GM12878 (cell line): ENCODE measurements around the gene WNT5B. TPM values are rescaled to one million over a fixed set of nuclear protein-coding genes. Genes with fewer than 3 reads are reported as not detected.

ENCODE experiments used
- ATAC-seq: fragments of 200-7000 bp; cut with Tn5 transposase; 3 replicates; pipeline ENCODE4 v1.9.1; 2020; ENCODE audit warnings: mild to moderate bottlenecking, moderate library complexity
- BruUV-seq: library from RNA; stranded (reverse); fragments of 400-500 nt; replicated peaks from 2 replicates; lab custom pipeline; 2021; lab: Mats Ljungman, UMichigan
- CTCF ChIA-PET: fragments of 300-600 bp; sonication (Branson Sonifier 250); formaldehyde crosslinking; extraction: SDS; loops from one replicate; lab custom pipeline; 2021; ENCODE audit warnings: inconsistent platforms; lab: Yijun Ruan, JAX
- POLR2A ChIA-PET: fragments of 350-600 bp; formaldehyde crosslinking; extraction: SDS; loops from one replicate; lab custom pipeline; 2021; ENCODE audit warnings: inconsistent platforms; lab: Charles Lee
- RAD21 ChIA-PET: fragments of 300-600 bp; sonication (Branson Sonifier 250); formaldehyde crosslinking; loops from one replicate; lab custom pipeline; 2023; ENCODE audit warnings: antibody characterized with exemption; ENCODE audit not compliant: unreplicated experiment; lab: Charles Lee
- SMC1A ChIA-PET: fragments of 300-600 bp; sonication (Branson Sonifier 250); formaldehyde crosslinking; loops from one replicate; lab custom pipeline; 2023; ENCODE audit not compliant: unreplicated experiment, uncharacterized antibody; lab: Charles Lee
- DNase-seq: peaks from one replicate; pipeline ENCODE4 v3.0.0-alpha.2; 2011; ENCODE audit warnings: low read depth, low spot score
- FAIRE-seq: peaks from 3 replicates; lab custom pipeline; 2011; peaks lifted over from hg19 to GRCh38; lab: Jason Lieb, UNC
- H2AFZ ChIP-seq: 2 replicates; pipeline ENCODE4 v1.6.0; 2011; ENCODE audit warnings: low read depth, low read length, control low read depth; ENCODE audit not compliant: control insufficient read depth
- H3K27ac ChIP-seq: 2 replicates; pipeline ENCODE4 v1.5.1; 2011; ENCODE audit warnings: control low read depth; ENCODE audit not compliant: control insufficient read depth, insufficient read depth
- H3K27me3 ChIP-seq, 2 experiments: replicated peaks in 1 of 2; 2 replicates each; pipeline versions ENCODE4 v1.6.0 to v1.6.1; 2011; ENCODE audit warnings: low read length in 1 of 2; ENCODE audit not compliant: control insufficient read depth in 2 of 2, insufficient read depth in 2 of 2
- H3K36me3 ChIP-seq, 2 experiments: 2 replicates each; pipeline ENCODE4 v1.5.1; 2011; ENCODE audit warnings: low read length in 1 of 2; ENCODE audit not compliant: control insufficient read depth in 2 of 2, insufficient read depth in 2 of 2
- H3K4me1 ChIP-seq: 2 replicates; pipeline ENCODE4 v1.6.1; 2011; ENCODE audit warnings: mild to moderate bottlenecking, low read length, moderate library complexity, mixed read lengths; ENCODE audit not compliant: control insufficient read depth, insufficient read depth
- H3K4me2 ChIP-seq: 2 replicates; pipeline ENCODE4 v1.6.0; 2011; ENCODE audit warnings: control low read depth; ENCODE audit not compliant: control insufficient read depth, insufficient read depth
- H3K4me3 ChIP-seq: fragments of 200-600 bp; sonication (generic); 2 replicates; pipeline ENCODE4 v1.5.1; 2016
- H3K79me2 ChIP-seq: 2 replicates; pipeline ENCODE4 v1.6.0; 2011; ENCODE audit warnings: low read length; ENCODE audit not compliant: control insufficient read depth, insufficient read depth
- H3K9ac ChIP-seq: 2 replicates; pipeline ENCODE4 v1.8.0; 2011; ENCODE audit warnings: low read length, control low read depth, mixed read lengths; ENCODE audit not compliant: control insufficient read depth, insufficient read depth
- H3K9me3 ChIP-seq: replicated peaks from 3 replicates; pipeline ENCODE4 v1.5.1; 2011; ENCODE audit warnings: mild to moderate bottlenecking, low read length; ENCODE audit not compliant: control insufficient read depth, insufficient read depth
- H4K20me1 ChIP-seq: 2 replicates; pipeline ENCODE4 v1.6.0; 2011; ENCODE audit not compliant: control insufficient read depth, insufficient read depth
- BMI1 ChIP-seq: fragments of 450-650 bp; IDR thresholded peaks from 2 replicates; pipeline ENCODE4 v1.6.1; 2016; ENCODE audit warnings: mild to moderate bottlenecking, moderate library complexity, borderline replicate concordance
- IRF3 ChIP-seq: fragments of 450-650 bp; IDR thresholded peaks from 2 replicates; pipeline ENCODE4 v1.6.1; 2014; ENCODE audit warnings: mild to moderate bottlenecking
- KAT2A ChIP-seq: conservative IDR thresholded peaks from 2 replicates; pipeline ENCODE4 v1.6.1; 2011; ENCODE audit warnings: low read depth, low read length; ENCODE audit not compliant: control insufficient read depth
- NFIC ChIP-seq: IDR thresholded peaks from 2 replicates; pipeline ENCODE4 v1.6.1; 2012; ENCODE audit warnings: low read depth, mild to moderate bottlenecking, inconsistent platforms, low read length, moderate library complexity
- POLR2AphosphoS2 ChIP-seq: IDR thresholded peaks from 2 replicates; pipeline ENCODE4 v1.6.1; 2011; ENCODE audit warnings: low read depth, mild to moderate bottlenecking, low read length, improper control_type of control experiment, moderate library complexity
- POLR2AphosphoS5 ChIP-seq: IDR thresholded peaks from 2 replicates; pipeline ENCODE4 v1.6.1; 2011; ENCODE audit warnings: mild to moderate bottlenecking, low read length, inconsistent platforms
- RUNX3 ChIP-seq: IDR thresholded peaks from 2 replicates; pipeline ENCODE4 v1.6.1; 2012; ENCODE audit warnings: low read length, inconsistent platforms
- STAT3 ChIP-seq: IDR thresholded peaks from 2 replicates; pipeline ENCODE4 v1.6.1; 2011; ENCODE audit warnings: low read depth, low read length, improper control_type of control experiment
- TARDBP ChIP-seq: IDR thresholded peaks from 2 replicates; pipeline ENCODE4 v1.6.1; 2016; ENCODE audit warnings: borderline replicate concordance
- WGBS: methylation state at CpG from one replicate; pipeline ENCODE4 v1.1.6; 2016; ENCODE audit warnings: low lambda C conversion rate; ENCODE audit not compliant: insufficient replicate concordance, insufficient coverage; ENCODE audit errors: missing lambda C conversion rate; 5-methylcytosine and 5-hydroxymethylcytosine counted together
- in situ Hi-C: fragments of 300-500 bp; cut with MboI; formaldehyde crosslinking; loops from 9 replicates; pipeline ENCODE4 v1.14.3; 2018; ENCODE audit warnings: mixed read lengths
- intact Hi-C: fragments of 100-400 bp; cut with micrococcal nuclease; formaldehyde crosslinking; loops from one replicate; pipeline ENCODE4 v1.14.2; 2022; ENCODE audit not compliant: unreplicated experiment
- polyA plus RNA-seq, 11 experiments: library from polyadenylated mRNA; depleted of rRNA in 4 of 11; unstranded in 6 of 11; stranded (reverse) in 5 of 11; fragments of >200 nt; fragmentation: Nextera tagmentation in 4 of 11; fragmentation: Illumina TruSeq in 1 of 11; extraction: Ambion mirVana in 4 of 11; extraction: Trizol in 1 of 11; gene quantifications; 1 replicate in 1 of 11; 2 replicates in 10 of 11; pipeline versions ENCODE4 v1.2.1 to v1.2.3, GENCODE V29; 2011 to 2016; ENCODE audit warnings: inconsistent platforms in 2 of 11, missing spikeins in 2 of 11, low read depth in 1 of 11
- total RNA-seq, 4 experiments: library from RNA; depleted of rRNA in 3 of 4; stranded (reverse); fragments of >200 nt in 3 of 4; fragmentation: Illumina TruSeq in 1 of 4; extraction: Trizol in 1 of 4; gene quantifications; 2 replicates each; pipeline versions ENCODE4 v1.2.1 to v1.2.3, GENCODE V29; 2013 to 2021
- TF ChIP-seq, protein P1 (sequence below): IDR thresholded peaks from 2 replicates; pipeline ENCODE4 v1.6.1; 2012; ENCODE audit warnings: low read depth, low read length, improper control_type of control experiment
- TF ChIP-seq, protein P2 (sequence below): fragments of 450-650 bp; IDR thresholded peaks from 2 replicates; pipeline ENCODE4 v1.6.1; 2017; ENCODE audit warnings: mild to moderate bottlenecking, moderate library complexity
- TF ChIP-seq, protein P3 (sequence below): fragments of 150-350 bp; IDR thresholded peaks from 2 replicates; pipeline ENCODE4 v1.6.1; 2016; ENCODE audit warnings: low read depth, low read length

The WNT5B gene
- total and polyA plus RNA-seq, 10 of the 15 experiments (the other 5 are each of a cell fraction or from before 2014, with no cell fraction given): 0.45 to 18.3 (median 5.4) TPM

- TF ChIP-seq, protein P1, sequence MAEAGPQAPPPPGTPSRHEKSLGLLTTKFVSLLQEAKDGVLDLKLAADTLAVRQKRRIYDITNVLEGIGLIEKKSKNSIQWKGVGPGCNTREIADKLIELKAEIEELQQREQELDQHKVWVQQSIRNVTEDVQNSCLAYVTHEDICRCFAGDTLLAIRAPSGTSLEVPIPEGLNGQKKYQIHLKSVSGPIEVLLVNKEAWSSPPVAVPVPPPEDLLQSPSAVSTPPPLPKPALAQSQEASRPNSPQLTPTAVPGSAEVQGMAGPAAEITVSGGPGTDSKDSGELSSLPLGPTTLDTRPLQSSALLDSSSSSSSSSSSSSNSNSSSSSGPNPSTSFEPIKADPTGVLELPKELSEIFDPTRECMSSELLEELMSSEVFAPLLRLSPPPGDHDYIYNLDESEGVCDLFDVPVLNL: no peak
- TF ChIP-seq POLR2AphosphoS5 (no peak), IRF3 (0 out of 2 replicates have a peak, but pooled peaks have one; percentile 40), STAT3 (no peak), KAT2A (no peak), NFIC (no peak), TARDBP (no peak), POLR2AphosphoS2 (no peak; the same call in 1 of the 2 replicates)
These were observed 34.6 kb upstream of the WNT5B start, which contains the start of gene FBXL14 (continued) for GRCh38 chr12:1594261-1595025.

GRCh38 chr12:1595026-1595561 lies 33.9 kb upstream of the WNT5B start:
- POLR2A ChIA-PET: no interaction called here
- no peak for ATAC-seq
- RAD21 ChIA-PET: no interaction called here
- Histone ChIP-seq H4K20me1 (no peaks in the 10 kb centered on the region), H3K4me1 (peaks cover 11% of the 10 kb centered on the region), H3K27me3 (no peaks in the 10 kb centered on the region), H2AFZ (peak overlapping the region; percentile 73), H3K9ac (peak overlapping the region; percentile 16), H3K9me3 (no peaks in the 10 kb centered on the region), H3K4me3 (peak overlapping the region; percentile 79), H3K4me2 (peak overlapping the region; percentile 84), H3K27ac (peak overlapping the region; percentile 34; the same call in 1 of the 2 replicates), H3K36me3 (no peaks in the 10 kb centered on the region), H3K79me2 (peaks cover 38% of the 10 kb centered on the region)
- WGBS: 26% methylated on average over 19 of the region's 19 CpGs
- FAIRE-seq: no peak
- CTCF ChIA-PET: interaction anchor here (1.3 to 4.1 kb wide), 2 partner anchors 11 to 477 kb away, joined by 3 to 31 read pairs; no protein-coding TSS in a partner anchor
- DNase-seq: no peak
- SMC1A ChIA-PET: interaction anchor here (0.8 to 1.1 kb wide), 2 partner anchors 8 to 78 kb away, joined by 3 read pairs; no protein-coding TSS in a partner anchor
- intact Hi-C loops (no loop called here), in situ Hi-C loops (no loop called here)
- BruUV-seq: no TSS peak
- TF ChIP-seq RUNX3: no peak
- TF ChIP-seq, protein P2, sequence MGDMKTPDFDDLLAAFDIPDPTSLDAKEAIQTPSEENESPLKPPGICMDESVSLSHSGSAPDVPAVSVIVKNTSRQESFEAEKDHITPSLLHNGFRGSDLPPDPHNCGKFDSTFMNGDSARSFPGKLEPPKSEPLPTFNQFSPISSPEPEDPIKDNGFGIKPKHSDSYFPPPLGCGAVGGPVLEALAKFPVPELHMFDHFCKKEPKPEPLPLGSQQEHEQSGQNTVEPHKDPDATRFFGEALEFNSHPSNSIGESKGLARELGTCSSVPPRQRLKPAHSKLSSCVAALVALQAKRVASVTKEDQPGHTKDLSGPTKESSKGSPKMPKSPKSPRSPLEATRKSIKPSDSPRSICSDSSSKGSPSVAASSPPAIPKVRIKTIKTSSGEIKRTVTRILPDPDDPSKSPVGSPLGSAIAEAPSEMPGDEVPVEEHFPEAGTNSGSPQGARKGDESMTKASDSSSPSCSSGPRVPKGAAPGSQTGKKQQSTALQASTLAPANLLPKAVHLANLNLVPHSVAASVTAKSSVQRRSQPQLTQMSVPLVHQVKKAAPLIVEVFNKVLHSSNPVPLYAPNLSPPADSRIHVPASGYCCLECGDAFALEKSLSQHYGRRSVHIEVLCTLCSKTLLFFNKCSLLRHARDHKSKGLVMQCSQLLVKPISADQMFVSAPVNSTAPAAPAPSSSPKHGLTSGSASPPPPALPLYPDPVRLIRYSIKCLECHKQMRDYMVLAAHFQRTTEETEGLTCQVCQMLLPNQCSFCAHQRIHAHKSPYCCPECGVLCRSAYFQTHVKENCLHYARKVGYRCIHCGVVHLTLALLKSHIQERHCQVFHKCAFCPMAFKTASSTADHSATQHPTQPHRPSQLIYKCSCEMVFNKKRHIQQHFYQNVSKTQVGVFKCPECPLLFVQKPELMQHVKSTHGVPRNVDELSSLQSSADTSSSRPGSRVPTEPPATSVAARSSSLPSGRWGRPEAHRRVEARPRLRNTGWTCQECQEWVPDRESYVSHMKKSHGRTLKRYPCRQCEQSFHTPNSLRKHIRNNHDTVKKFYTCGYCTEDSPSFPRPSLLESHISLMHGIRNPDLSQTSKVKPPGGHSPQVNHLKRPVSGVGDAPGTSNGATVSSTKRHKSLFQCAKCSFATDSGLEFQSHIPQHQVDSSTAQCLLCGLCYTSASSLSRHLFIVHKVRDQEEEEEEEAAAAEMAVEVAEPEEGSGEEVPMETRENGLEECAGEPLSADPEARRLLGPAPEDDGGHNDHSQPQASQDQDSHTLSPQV: no peak
- no peak for TF ChIP-seq BMI1
- TF ChIP-seq, protein P3, sequence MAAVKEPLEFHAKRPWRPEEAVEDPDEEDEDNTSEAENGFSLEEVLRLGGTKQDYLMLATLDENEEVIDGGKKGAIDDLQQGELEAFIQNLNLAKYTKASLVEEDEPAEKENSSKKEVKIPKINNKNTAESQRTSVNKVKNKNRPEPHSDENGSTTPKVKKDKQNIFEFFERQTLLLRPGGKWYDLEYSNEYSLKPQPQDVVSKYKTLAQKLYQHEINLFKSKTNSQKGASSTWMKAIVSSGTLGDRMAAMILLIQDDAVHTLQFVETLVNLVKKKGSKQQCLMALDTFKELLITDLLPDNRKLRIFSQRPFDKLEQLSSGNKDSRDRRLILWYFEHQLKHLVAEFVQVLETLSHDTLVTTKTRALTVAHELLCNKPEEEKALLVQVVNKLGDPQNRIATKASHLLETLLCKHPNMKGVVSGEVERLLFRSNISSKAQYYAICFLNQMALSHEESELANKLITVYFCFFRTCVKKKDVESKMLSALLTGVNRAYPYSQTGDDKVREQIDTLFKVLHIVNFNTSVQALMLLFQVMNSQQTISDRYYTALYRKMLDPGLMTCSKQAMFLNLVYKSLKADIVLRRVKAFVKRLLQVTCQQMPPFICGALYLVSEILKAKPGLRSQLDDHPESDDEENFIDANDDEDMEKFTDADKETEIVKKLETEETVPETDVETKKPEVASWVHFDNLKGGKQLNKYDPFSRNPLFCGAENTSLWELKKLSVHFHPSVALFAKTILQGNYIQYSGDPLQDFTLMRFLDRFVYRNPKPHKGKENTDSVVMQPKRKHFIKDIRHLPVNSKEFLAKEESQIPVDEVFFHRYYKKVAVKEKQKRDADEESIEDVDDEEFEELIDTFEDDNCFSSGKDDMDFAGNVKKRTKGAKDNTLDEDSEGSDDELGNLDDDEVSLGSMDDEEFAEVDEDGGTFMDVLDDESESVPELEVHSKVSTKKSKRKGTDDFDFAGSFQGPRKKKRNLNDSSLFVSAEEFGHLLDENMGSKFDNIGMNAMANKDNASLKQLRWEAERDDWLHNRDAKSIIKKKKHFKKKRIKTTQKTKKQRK: no peak
